ENCODE measurements around the gene ERBIN. TPM values are rescaled to one million over a fixed set of nuclear protein-coding genes. Genes with fewer than 3 reads are reported as not detected.
"Not testable (repeated sequence)": the region's sequence is repeated elsewhere in the genome, so short reads cannot be mapped to it uniquely, and the experiment has no call there.

The ERBIN gene
- total and polyA plus RNA-seq, 10 of the 15 experiments (the other 5 are each of a cell fraction or from before 2014, with no cell fraction given) = 9.5 to 91.1 (median 49.4) TPM

DNA sequence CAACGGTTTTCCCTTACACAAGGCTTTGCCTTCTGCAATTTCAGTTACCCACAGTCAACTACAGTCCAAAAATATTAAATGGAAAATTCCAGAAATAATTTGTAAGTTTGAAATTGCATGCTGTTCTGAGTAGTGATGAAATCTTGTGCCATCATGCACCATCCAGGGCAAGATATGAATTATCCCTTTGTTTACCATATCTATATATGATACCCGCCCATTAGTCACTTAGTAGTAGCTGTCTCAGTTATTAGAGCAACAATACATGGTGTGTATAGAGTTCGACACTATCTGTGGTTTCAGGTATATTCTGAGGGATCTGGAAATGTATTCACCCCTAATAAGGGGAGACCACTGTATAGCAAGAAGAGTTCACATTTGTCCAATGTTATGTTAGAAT lies 29.4 kb downstream of the ERBIN start (continued):
- TF ChIP-seq, protein P1, sequence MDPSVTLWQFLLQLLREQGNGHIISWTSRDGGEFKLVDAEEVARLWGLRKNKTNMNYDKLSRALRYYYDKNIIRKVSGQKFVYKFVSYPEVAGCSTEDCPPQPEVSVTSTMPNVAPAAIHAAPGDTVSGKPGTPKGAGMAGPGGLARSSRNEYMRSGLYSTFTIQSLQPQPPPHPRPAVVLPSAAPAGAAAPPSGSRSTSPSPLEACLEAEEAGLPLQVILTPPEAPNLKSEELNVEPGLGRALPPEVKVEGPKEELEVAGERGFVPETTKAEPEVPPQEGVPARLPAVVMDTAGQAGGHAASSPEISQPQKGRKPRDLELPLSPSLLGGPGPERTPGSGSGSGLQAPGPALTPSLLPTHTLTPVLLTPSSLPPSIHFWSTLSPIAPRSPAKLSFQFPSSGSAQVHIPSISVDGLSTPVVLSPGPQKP (IDR thresholded peaks at IDR 0.05; ENCODE audit: low read depth, low read length) = no peak
- TF ChIP-seq ZNF622 (IDR thresholded peaks at IDR 0.05) (no peak), RFX5 (IDR thresholded peaks at IDR 0.05; ENCODE audit: low read depth, low read length) (no peak), CBX5 (IDR thresholded peaks at IDR 0.05; ENCODE audit: low read depth) (no peak), EED (IDR thresholded peaks at IDR 0.05; ENCODE audit: low read depth) (no peak), FOS (IDR thresholded peaks at IDR 0.05; ENCODE audit: borderline replicate concordance, extremely low read depth, insufficient read length) (no peak)
- TF ChIP-seq, protein P2, sequence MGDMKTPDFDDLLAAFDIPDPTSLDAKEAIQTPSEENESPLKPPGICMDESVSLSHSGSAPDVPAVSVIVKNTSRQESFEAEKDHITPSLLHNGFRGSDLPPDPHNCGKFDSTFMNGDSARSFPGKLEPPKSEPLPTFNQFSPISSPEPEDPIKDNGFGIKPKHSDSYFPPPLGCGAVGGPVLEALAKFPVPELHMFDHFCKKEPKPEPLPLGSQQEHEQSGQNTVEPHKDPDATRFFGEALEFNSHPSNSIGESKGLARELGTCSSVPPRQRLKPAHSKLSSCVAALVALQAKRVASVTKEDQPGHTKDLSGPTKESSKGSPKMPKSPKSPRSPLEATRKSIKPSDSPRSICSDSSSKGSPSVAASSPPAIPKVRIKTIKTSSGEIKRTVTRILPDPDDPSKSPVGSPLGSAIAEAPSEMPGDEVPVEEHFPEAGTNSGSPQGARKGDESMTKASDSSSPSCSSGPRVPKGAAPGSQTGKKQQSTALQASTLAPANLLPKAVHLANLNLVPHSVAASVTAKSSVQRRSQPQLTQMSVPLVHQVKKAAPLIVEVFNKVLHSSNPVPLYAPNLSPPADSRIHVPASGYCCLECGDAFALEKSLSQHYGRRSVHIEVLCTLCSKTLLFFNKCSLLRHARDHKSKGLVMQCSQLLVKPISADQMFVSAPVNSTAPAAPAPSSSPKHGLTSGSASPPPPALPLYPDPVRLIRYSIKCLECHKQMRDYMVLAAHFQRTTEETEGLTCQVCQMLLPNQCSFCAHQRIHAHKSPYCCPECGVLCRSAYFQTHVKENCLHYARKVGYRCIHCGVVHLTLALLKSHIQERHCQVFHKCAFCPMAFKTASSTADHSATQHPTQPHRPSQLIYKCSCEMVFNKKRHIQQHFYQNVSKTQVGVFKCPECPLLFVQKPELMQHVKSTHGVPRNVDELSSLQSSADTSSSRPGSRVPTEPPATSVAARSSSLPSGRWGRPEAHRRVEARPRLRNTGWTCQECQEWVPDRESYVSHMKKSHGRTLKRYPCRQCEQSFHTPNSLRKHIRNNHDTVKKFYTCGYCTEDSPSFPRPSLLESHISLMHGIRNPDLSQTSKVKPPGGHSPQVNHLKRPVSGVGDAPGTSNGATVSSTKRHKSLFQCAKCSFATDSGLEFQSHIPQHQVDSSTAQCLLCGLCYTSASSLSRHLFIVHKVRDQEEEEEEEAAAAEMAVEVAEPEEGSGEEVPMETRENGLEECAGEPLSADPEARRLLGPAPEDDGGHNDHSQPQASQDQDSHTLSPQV (IDR thresholded peaks at IDR 0.05) = no peak

DNA sequence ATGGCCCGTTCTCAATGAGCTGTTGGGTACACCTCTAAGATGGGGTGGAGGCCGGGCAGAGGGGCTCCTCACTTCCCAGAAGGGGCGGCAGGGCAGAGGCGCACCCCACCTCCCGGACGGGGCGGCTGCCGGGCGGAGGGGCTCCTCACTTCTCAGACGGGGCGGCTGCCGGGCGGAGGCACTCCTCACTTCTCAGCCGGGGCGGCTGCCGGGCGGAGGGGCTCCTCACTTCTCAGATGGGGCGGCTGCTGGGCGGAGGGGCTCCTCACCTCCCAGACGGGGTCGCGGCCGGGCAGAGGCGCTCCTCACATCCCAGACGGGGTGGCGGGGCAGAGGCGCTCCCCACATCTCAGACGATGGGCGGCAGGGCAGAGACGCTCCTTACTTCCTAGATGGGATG lies 31.3 kb downstream of the ERBIN start:
- H3K4me2 ChIP-seq (ENCODE audit: control insufficient read depth, insufficient read depth); RAD21 ChIA-PET (ENCODE audit: unreplicated experiment); DNase-seq (ENCODE audit: low read depth, low spot score); BruUV-seq (replicated peaks); H3K27ac ChIP-seq (ENCODE audit: control insufficient read depth, insufficient read depth); H3K9me3 ChIP-seq (replicated peaks; ENCODE audit: control insufficient read depth, insufficient read depth, low read length); ATAC-seq; H3K9ac ChIP-seq (ENCODE audit: control insufficient read depth, insufficient read depth, low read length); in situ Hi-C loops (cut with MboI); FAIRE-seq; H3K4me3 ChIP-seq; H3K27me3 ChIP-seq (replicated peaks in 1 of 2; ENCODE audit: control insufficient read depth in 2 of 2, insufficient read depth in 2 of 2, low read length in 1 of 2); CTCF ChIA-PET; SMC1A ChIA-PET (ENCODE audit: uncharacterized antibody, unreplicated experiment); POLR2A ChIA-PET; H2AFZ ChIP-seq (ENCODE audit: control insufficient read depth, low read depth, low read length); intact Hi-C loops (cut with micrococcal nuclease; ENCODE audit: unreplicated experiment); H3K36me3 ChIP-seq (ENCODE audit: control insufficient read depth in 2 of 2, insufficient read depth in 2 of 2, low read length in 1 of 2); H4K20me1 ChIP-seq (ENCODE audit: control insufficient read depth, insufficient read depth): not testable (repeated sequence)
- Histone ChIP-seq H3K79me2 (ENCODE audit: control insufficient read depth, insufficient read depth, low read length) (peaks cover 74% of the 10 kb centered on the region), H3K4me1 (ENCODE audit: control insufficient read depth, insufficient read depth, low read length) (peaks cover 11% of the 10 kb centered on the region)
- WGBS (ENCODE audit: insufficient coverage, insufficient replicate concordance, low lambda C conversion rate, missing lambda C conversion rate) = 99% methylated on average over 30 of the region's 30 CpGs

Data from GM12878 (cell line).